Muscle layer of duodenum (tissue), 2 donors: ENCODE results near the gene IKZF1.

ENCODE experiments used
- H3K27ac ChIP-seq: one replicate; pipeline ENCODE4 v1.7.0; 2013; ENCODE audit warnings: mild to moderate bottlenecking, low read length
- H3K27me3 ChIP-seq: one replicate; pipeline ENCODE4 v1.7.0; 2013; ENCODE audit warnings: low read depth, mild to moderate bottlenecking, control low read depth, low read length
- H3K36me3 ChIP-seq, 2 donors: one replicate each; pipeline ENCODE4 v1.7.0; 2013; ENCODE audit warnings: low read length in 2 of 2, control low read depth in 1 of 2, mild to moderate bottlenecking in 1 of 2; ENCODE audit not compliant: insufficient read depth in 2 of 2, control insufficient read depth in 1 of 2
- H3K4me1 ChIP-seq, 2 donors: one replicate each; pipeline ENCODE4 v1.7.0; 2013; ENCODE audit warnings: low read length in 2 of 2, mild to moderate bottlenecking in 2 of 2, control low read depth in 1 of 2, moderate library complexity in 1 of 2; ENCODE audit not compliant: insufficient read depth in 2 of 2, control insufficient read depth in 1 of 2
- H3K4me3 ChIP-seq, 2 donors: one replicate each; pipeline ENCODE4 v1.7.0; 2013; ENCODE audit warnings: low read length in 2 of 2, low read depth in 1 of 2, mild to moderate bottlenecking in 1 of 2
- H3K9me3 ChIP-seq, 2 donors: one replicate each; pipeline ENCODE4 v1.7.0; 2013; ENCODE audit warnings: low read length in 2 of 2, control low read depth in 1 of 2, mild to moderate bottlenecking in 1 of 2; ENCODE audit not compliant: control insufficient read depth in 1 of 2
- donor health status: healthy.

The IKZF1 gene

GRCh38 chr7:50359995-50360925 lies 55.7 kb downstream of the IKZF1 start:
- H3K27ac ChIP-seq = no peak overlapping the region
- no peaks in the 10 kb centered on the region for H3K9me3 ChIP-seq
- no peak overlapping the region for H3K4me3 ChIP-seq
- H3K36me3 ChIP-seq = no peaks in the 10 kb centered on the region
- no peaks in the 10 kb centered on the region for H3K4me1 ChIP-seq
- H3K27me3 ChIP-seq = no peaks in the 10 kb centered on the region

- Histone ChIP-seq H3K27ac (no peak overlapping the region), H3K4me1 (no peaks in the 10 kb centered on the region)
These were observed 57.6 kb downstream of the IKZF1 start for GRCh38 chr7:50362142-50362541.

GRCh38 chr7:50362712-50363282 lies 58.3 kb downstream of the IKZF1 start:
- no peaks in the 10 kb centered on the region for H3K27me3 ChIP-seq
- H3K27ac ChIP-seq = no peak overlapping the region

More at GRCh38 chr7:50362142-50362541, 57.6 kb downstream of the IKZF1 start:
- Histone ChIP-seq H3K27me3 (no peaks in the 10 kb centered on the region), H3K4me3 (no peak overlapping the region), H3K36me3 (no peaks in the 10 kb centered on the region), H3K9me3 (no peaks in the 10 kb centered on the region)

GRCh38 chr7:50363327-50364060 lies 59.0 kb downstream of the IKZF1 start:
- no peaks in the 10 kb centered on the region for H3K4me1 ChIP-seq
- no peak overlapping the region for H3K27ac ChIP-seq
- H3K9me3 ChIP-seq = no peaks in the 10 kb centered on the region
- no peaks in the 10 kb centered on the region for H3K36me3 ChIP-seq
- no peak overlapping the region for H3K4me3 ChIP-seq
- no peaks in the 10 kb centered on the region for H3K27me3 ChIP-seq

More at GRCh38 chr7:50362712-50363282, 58.3 kb downstream of the IKZF1 start:
- no peaks in the 10 kb centered on the region for H3K9me3 ChIP-seq
- H3K4me3 ChIP-seq = no peak overlapping the region
- H3K36me3 ChIP-seq = no peaks in the 10 kb centered on the region
- H3K4me1 ChIP-seq = no peaks in the 10 kb centered on the region

GRCh38 chr7:50364645-50365044 lies 60.1 kb downstream of the IKZF1 start:
- Histone ChIP-seq H3K27me3 (no peaks in the 10 kb centered on the region), H3K4me1 (no peaks in the 10 kb centered on the region), H3K36me3 (no peaks in the 10 kb centered on the region), H3K27ac (no peak overlapping the region), H3K4me3 (no peak overlapping the region), H3K9me3 (peaks cover 7 to 10% of the 10 kb centered on the region in 2 donors)

GRCh38 chr7:50366311-50366710 lies 61.8 kb downstream of the IKZF1 start:
- H3K27ac ChIP-seq = no peak overlapping the region
- peaks cover 7 to 10% of the 10 kb centered on the region in 2 donors for H3K9me3 ChIP-seq
- H3K4me3 ChIP-seq = no peak overlapping the region
- H3K27me3 ChIP-seq = no peaks in the 10 kb centered on the region
- no peaks in the 10 kb centered on the region for H3K4me1 ChIP-seq
- no peaks in the 10 kb centered on the region for H3K36me3 ChIP-seq

- Histone ChIP-seq H3K9me3 (peaks cover 7 to 10% of the 10 kb centered on the region in 2 donors), H3K27me3 (no peaks in the 10 kb centered on the region), H3K4me1 (no peaks in the 10 kb centered on the region), H3K36me3 (no peaks in the 10 kb centered on the region), H3K4me3 (no peak overlapping the region), H3K27ac (no peak overlapping the region)
These were observed 62.6 kb downstream of the IKZF1 start for GRCh38 chr7:50367100-50367499.

GRCh38 chr7:50367570-50367969 lies 63.1 kb downstream of the IKZF1 start:
- H3K4me1 ChIP-seq = no peaks in the 10 kb centered on the region
- no peak overlapping the region for H3K27ac ChIP-seq
- H3K36me3 ChIP-seq = no peaks in the 10 kb centered on the region
- peaks cover 7 to 10% of the 10 kb centered on the region in 2 donors for H3K9me3 ChIP-seq
- H3K27me3 ChIP-seq = no peaks in the 10 kb centered on the region
- H3K4me3 ChIP-seq = no peak overlapping the region

GRCh38 chr7:50368366-50368765 lies 63.9 kb downstream of the IKZF1 start:
- H3K4me1 ChIP-seq = no peaks in the 10 kb centered on the region
- no peaks in the 10 kb centered on the region for H3K36me3 ChIP-seq
- no peaks in the 10 kb centered on the region for H3K27me3 ChIP-seq
- H3K9me3 ChIP-seq = peaks cover 7 to 10% of the 10 kb centered on the region in 2 donors
- no peak overlapping the region for H3K27ac ChIP-seq
- H3K4me3 ChIP-seq = no peak overlapping the region

GRCh38 chr7:50369143-50370026 lies 64.9 kb downstream of the IKZF1 start:
- H3K27me3 ChIP-seq = no peaks in the 10 kb centered on the region
- no peak overlapping the region for H3K27ac ChIP-seq
- no peaks in the 10 kb centered on the region for H3K4me1 ChIP-seq
- peaks cover 7 to 10% of the 10 kb centered on the region in 2 donors for H3K9me3 ChIP-seq
- H3K36me3 ChIP-seq = no peaks in the 10 kb centered on the region
- no peak overlapping the region for H3K4me3 ChIP-seq
